Smooth muscle cell (in vitro differentiated cells): Measurements from ENCODE around the gene TNN. TPM values are rescaled to one million over a fixed set of nuclear protein-coding genes. Genes with fewer than 3 reads are reported as not detected.

ENCODE experiments used
- DNase-seq: peaks from one replicate; lab custom pipeline; 2025; ENCODE audit not compliant: unreplicated experiment; lab: John Stamatoyannopoulos, UW
- H2AFZ ChIP-seq: fragments of 200-600 bp; sonication (generic); 2 replicates; pipeline ENCODE4 v1.6.0; 2016; ENCODE audit warnings: antibody characterized with exemption, low read depth, mild to moderate bottlenecking
- H3F3A ChIP-seq: fragments of 200-600 bp; sonication (generic); 2 replicates; pipeline ENCODE4 v1.6.0; 2017; ENCODE audit warnings: antibody characterized with exemption, low read depth
- H3K27ac ChIP-seq: fragments of 200-600 bp; sonication (generic); 2 replicates; pipeline ENCODE4 v1.5.1; 2016; ENCODE audit warnings: low read depth, mild to moderate bottlenecking
- H3K27me3 ChIP-seq: fragments of 200-600 bp; sonication (generic); 2 replicates; pipeline ENCODE4 v1.6.1; 2016; ENCODE audit warnings: low read depth, mild to moderate bottlenecking
- H3K36me3 ChIP-seq: fragments of 200-600 bp; sonication (generic); 2 replicates; pipeline ENCODE4 v1.5.1; 2016; ENCODE audit warnings: low read depth
- H3K4me1 ChIP-seq: fragments of 200-600 bp; sonication (generic); 2 replicates; pipeline ENCODE4 v1.5.1; 2016; ENCODE audit warnings: low read depth
- H3K4me2 ChIP-seq: fragments of 200-600 bp; sonication (generic); 2 replicates; pipeline ENCODE4 v1.6.0; 2016; ENCODE audit warnings: mild to moderate bottlenecking
- H3K4me3 ChIP-seq: fragments of 200-600 bp; sonication (generic); 2 replicates; pipeline ENCODE4 v1.5.1; 2016; ENCODE audit warnings: mild to moderate bottlenecking
- H3K79me2 ChIP-seq: fragments of 200-600 bp; sonication (generic); 2 replicates; pipeline ENCODE4 v1.6.0; 2016; ENCODE audit warnings: low read depth, mild to moderate bottlenecking
- H3K9ac ChIP-seq: fragments of 200-600 bp; sonication (generic); 2 replicates; pipeline ENCODE4 v1.6.0; 2016; ENCODE audit warnings: low read depth
- H3K9me3 ChIP-seq: fragments of 200-600 bp; sonication (generic); replicated peaks from 2 replicates; pipeline ENCODE4 v1.5.1; 2016; ENCODE audit warnings: low read depth
- H4K20me1 ChIP-seq: fragments of 200-600 bp; sonication (generic); 2 replicates; pipeline ENCODE4 v1.6.0; 2016; ENCODE audit warnings: low read depth
- CTCF ChIP-seq: fragments of 200-600 bp; sonication (generic); IDR thresholded peaks from 2 replicates; pipeline ENCODE4 v1.5.1; 2017; ENCODE audit warnings: borderline replicate concordance, mild to moderate bottlenecking, antibody characterized with exemption; ENCODE audit not compliant: insufficient read depth, poor library complexity, severe bottlenecking
- WGBS: methylation state at CpG from one replicate; pipeline ENCODE4 v1.1.7; 2016; ENCODE audit warnings: low lambda C conversion rate; 5-methylcytosine and 5-hydroxymethylcytosine counted together
- polyA plus RNA-seq: library from polyadenylated mRNA; unstranded; fragments of >200 nt; fragmentation: Nextera tagmentation; extraction: Ambion mirVana; gene quantifications from 2 replicates; pipeline ENCODE4 v1.2.1, GENCODE V29; 2016
- total RNA-seq: library from RNA; depleted of rRNA; stranded (reverse); fragments of >200 nt; gene quantifications from 2 replicates; pipeline ENCODE4 v1.2.3, GENCODE V29; 2014

TNN gene
- total and polyA plus RNA-seq, 2 experiments from 2014 or later, result 0.72 to 0.86 TPM

GRCh38 chr1:175191659-175192058 lies 124.0 kb downstream of the TNN start:
- 17% methylated on average over 7 of the region's 7 CpGs for WGBS
- Histone ChIP-seq H3K9ac (no peak overlapping the region), H3K27ac (no peak overlapping the region), H3K4me3 (peak overlapping the region; percentile 61), H3K79me2 (no peaks in the 10 kb centered on the region), H4K20me1 (no peaks in the 10 kb centered on the region), H2AFZ (peak overlapping the region; percentile 85), H3F3A (no peaks in the 10 kb centered on the region), H3K4me1 (no peaks in the 10 kb centered on the region), H3K27me3 (no peaks in the 10 kb centered on the region), H3K4me2 (peak overlapping the region; percentile 90), H3K9me3 (no peaks in the 10 kb centered on the region), H3K36me3 (no peaks in the 10 kb centered on the region)
- DNase-seq, result no peak
- TF ChIP-seq CTCF, result no peak

DNA sequence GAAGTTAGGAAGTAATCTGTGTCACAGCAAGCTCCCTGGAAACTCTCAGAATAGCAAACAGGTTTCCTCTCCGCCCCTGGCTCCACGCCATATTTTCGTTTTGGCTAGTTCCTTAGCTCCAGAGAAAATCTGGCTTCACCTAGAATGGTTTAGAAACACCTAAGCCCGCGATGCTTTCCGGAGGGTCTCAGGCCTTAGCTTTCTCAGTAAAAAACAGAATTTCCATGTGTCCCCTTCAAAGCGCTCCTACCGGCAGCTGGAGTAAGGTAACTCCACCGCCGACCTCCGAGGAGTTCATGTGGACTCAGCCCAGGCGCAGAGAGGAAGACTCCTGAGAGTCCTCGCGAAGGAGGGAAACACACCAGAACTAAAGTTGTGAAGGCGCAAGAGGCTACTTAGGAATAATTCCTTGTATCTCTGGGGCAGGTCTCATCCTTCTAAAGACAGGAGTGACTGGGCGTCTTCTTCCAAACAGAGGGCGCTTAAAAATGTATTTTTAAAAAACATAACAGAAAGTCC lies 124.5 kb downstream of the TNN start:
- Histone ChIP-seq H3K4me2 (peak overlapping the region; percentile 90), H3K27ac (no peak overlapping the region), H3K9ac (peak overlapping the region; percentile 24), H3F3A (no peaks in the 10 kb centered on the region), H3K4me3 (peak overlapping the region; percentile 61), H3K4me1 (no peaks in the 10 kb centered on the region), H2AFZ (peak overlapping the region; percentile 85), H3K9me3 (no peaks in the 10 kb centered on the region), H3K27me3 (no peaks in the 10 kb centered on the region), H3K36me3 (no peaks in the 10 kb centered on the region), H3K79me2 (no peaks in the 10 kb centered on the region), H4K20me1 (no peaks in the 10 kb centered on the region)
- under 1% methylated on average over 17 of the region's 17 CpGs for WGBS
- no peak for DNase-seq
- TF ChIP-seq CTCF, result no peak

- H3F3A ChIP-seq, result no peaks in the 10 kb centered on the region
- H3K9ac ChIP-seq, result peak within 1 kb of the TSS; percentile 69
- no peaks in the 10 kb centered on the region for H3K9me3 ChIP-seq
- peak within 1 kb of the TSS; percentile 85 for H2AFZ ChIP-seq
- no peaks in the 10 kb centered on the region for H3K27me3 ChIP-seq
- WGBS, result 4% methylated on average over 39 of the region's 62 CpGs
- H3K4me3 ChIP-seq, result peak within 1 kb of the TSS; percentile 61
- H3K27ac ChIP-seq, result peak within 1 kb of the TSS; percentile 74
- no peaks in the 10 kb centered on the region for H3K4me1 ChIP-seq
- H3K36me3 ChIP-seq, result no peaks in the 10 kb centered on the region
- no peaks in the 10 kb centered on the region for H4K20me1 ChIP-seq
- H3K4me2 ChIP-seq, result peak within 1 kb of the TSS; percentile 90
- no peaks in the 10 kb centered on the region for H3K79me2 ChIP-seq
- peak; percentile 28 for DNase-seq
- no peak for TF ChIP-seq CTCF
These were observed 125.2 kb downstream of the TNN start, which contains the start of gene KIAA0040 for GRCh38 chr1:175192630-175193526. Gene KIAA0040 (minus strand): TSS chr1:175192776. CDS start chr1:175161013, 31,763 bp downstream.
